ENCODE measurements around the gene TSEN54.
"Not testable (repeated sequence)": the region's sequence is repeated elsewhere in the genome, so short reads cannot be mapped to it uniquely, and the experiment has no call there.

The TSEN54 gene

GRCh38 chr17:75476271-75476671 is 40.1 kb upstream of the TSEN54 start:
- no peaks in the 10 kb centered on the region for H4K20me1 ChIP-seq (ENCODE audit: low read depth, low read length)
- H3K79me2 ChIP-seq (ENCODE audit: insufficient read depth, low read length) = no peaks in the 10 kb centered on the region
- no peak overlapping the region for H3K27ac ChIP-seq (ENCODE audit: low read depth, low read length)
- H3K4me3 ChIP-seq (ENCODE audit: insufficient read depth, low read length, poor library complexity, severe bottlenecking) = no peak overlapping the region
- H2AFZ ChIP-seq (ENCODE audit: low read depth, low read length, severe bottlenecking) = no peak overlapping the region
- no peaks in the 10 kb centered on the region for H3F3A ChIP-seq (ENCODE audit: insufficient read depth)
- no peaks in the 10 kb centered on the region for H3K9me3 ChIP-seq (ENCODE audit: insufficient read depth, low read length)
- H3K36me3 ChIP-seq (ENCODE audit: low read length) = no peaks in the 10 kb centered on the region
- no peak overlapping the region for H3K4me2 ChIP-seq (ENCODE audit: low read depth, low read length, poor library complexity, severe bottlenecking)
- H3K9me2 ChIP-seq (replicated peaks; ENCODE audit: insufficient read depth, low read length) = no peaks in the 10 kb centered on the region
- H3K9ac ChIP-seq (ENCODE audit: low read length) = no peak overlapping the region
- H3K27me3 ChIP-seq (ENCODE audit: low read length) = no peaks in the 10 kb centered on the region
- TF ChIP-seq EZH2phosphoT487 (conservative IDR thresholded peaks at IDR 0.05; ENCODE audit: low read length) (no peak), CTCF (IDR thresholded peaks at IDR 0.05; ENCODE audit: insufficient read depth, low read length, poor library complexity, severe bottlenecking) (no peak)

- Histone ChIP-seq H3F3A (ENCODE audit: insufficient read depth) (no peaks in the 10 kb centered on the region), H3K4me2 (ENCODE audit: low read depth, low read length, poor library complexity, severe bottlenecking) (no peak overlapping the region), H3K9ac (ENCODE audit: low read length) (no peak overlapping the region)
Observed at GRCh38 chr17:75476752-75477489, 39.4 kb upstream of the TSEN54 start.

GRCh38 chr17:75477490-75477862 is 38.9 kb upstream of the TSEN54 start:
- H3K27me3 ChIP-seq (ENCODE audit: low read length); H3K9ac ChIP-seq (ENCODE audit: low read length); H4K20me1 ChIP-seq (ENCODE audit: low read depth, low read length); H3K36me3 ChIP-seq (ENCODE audit: low read length); H3K4me3 ChIP-seq (ENCODE audit: insufficient read depth, low read length, poor library complexity, severe bottlenecking); H3K9me3 ChIP-seq (ENCODE audit: insufficient read depth, low read length); H2AFZ ChIP-seq (ENCODE audit: low read depth, low read length, severe bottlenecking); H3K27ac ChIP-seq (ENCODE audit: low read depth, low read length); H3F3A ChIP-seq (ENCODE audit: insufficient read depth); H3K4me2 ChIP-seq (ENCODE audit: low read depth, low read length, poor library complexity, severe bottlenecking); H3K79me2 ChIP-seq (ENCODE audit: insufficient read depth, low read length); H3K9me2 ChIP-seq (replicated peaks; ENCODE audit: insufficient read depth, low read length): not testable (repeated sequence)

More at GRCh38 chr17:75476752-75477489, 39.4 kb upstream of the TSEN54 start:
- Histone ChIP-seq H2AFZ (ENCODE audit: low read depth, low read length, severe bottlenecking) (no peak overlapping the region), H3K79me2 (ENCODE audit: insufficient read depth, low read length) (no peaks in the 10 kb centered on the region), H3K27ac (ENCODE audit: low read depth, low read length) (no peak overlapping the region), H3K9me2 (replicated peaks; ENCODE audit: insufficient read depth, low read length) (no peaks in the 10 kb centered on the region), H4K20me1 (ENCODE audit: low read depth, low read length) (no peaks in the 10 kb centered on the region), H3K4me3 (ENCODE audit: insufficient read depth, low read length, poor library complexity, severe bottlenecking) (no peak overlapping the region), H3K9me3 (ENCODE audit: insufficient read depth, low read length) (no peaks in the 10 kb centered on the region), H3K36me3 (ENCODE audit: low read length) (no peaks in the 10 kb centered on the region), H3K27me3 (ENCODE audit: low read length) (no peaks in the 10 kb centered on the region)
- TF ChIP-seq EZH2phosphoT487 (conservative IDR thresholded peaks at IDR 0.05; ENCODE audit: low read length) (no peak), CTCF (IDR thresholded peaks at IDR 0.05; ENCODE audit: insufficient read depth, low read length, poor library complexity, severe bottlenecking) (no peak)

GRCh38 chr17:75478508-75478907 is 37.8 kb upstream of the TSEN54 start:
- Histone ChIP-seq H3K4me2 (ENCODE audit: low read depth, low read length, poor library complexity, severe bottlenecking) (no peak overlapping the region), H2AFZ (ENCODE audit: low read depth, low read length, severe bottlenecking) (no peak overlapping the region), H3K9me3 (ENCODE audit: insufficient read depth, low read length) (no peaks in the 10 kb centered on the region), H3K36me3 (ENCODE audit: low read length) (no peaks in the 10 kb centered on the region), H3K79me2 (ENCODE audit: insufficient read depth, low read length) (no peaks in the 10 kb centered on the region), H3K9me2 (replicated peaks; ENCODE audit: insufficient read depth, low read length) (no peaks in the 10 kb centered on the region), H3K27me3 (ENCODE audit: low read length) (no peaks in the 10 kb centered on the region), H4K20me1 (ENCODE audit: low read depth, low read length) (no peaks in the 10 kb centered on the region), H3K9ac (ENCODE audit: low read length) (no peak overlapping the region), H3K4me3 (ENCODE audit: insufficient read depth, low read length, poor library complexity, severe bottlenecking) (no peak overlapping the region), H3F3A (ENCODE audit: insufficient read depth) (no peaks in the 10 kb centered on the region), H3K27ac (ENCODE audit: low read depth, low read length) (no peak overlapping the region)
- TF ChIP-seq CTCF (IDR thresholded peaks at IDR 0.05; ENCODE audit: insufficient read depth, low read length, poor library complexity, severe bottlenecking) = no peak
- TF ChIP-seq EZH2phosphoT487 (conservative IDR thresholded peaks at IDR 0.05; ENCODE audit: low read length) = no peak
